ENCODE data around the gene ATOX1. TPM values are rescaled to one million over a fixed set of nuclear protein-coding genes. Genes with fewer than 3 reads are reported as not detected.

ATOX1 gene
- total and polyA plus RNA-seq, 2 of the 8 experiments (the other 6 are each of a cell fraction or from before 2014, with no cell fraction given), result 79.9 to 232 TPM

DNA sequence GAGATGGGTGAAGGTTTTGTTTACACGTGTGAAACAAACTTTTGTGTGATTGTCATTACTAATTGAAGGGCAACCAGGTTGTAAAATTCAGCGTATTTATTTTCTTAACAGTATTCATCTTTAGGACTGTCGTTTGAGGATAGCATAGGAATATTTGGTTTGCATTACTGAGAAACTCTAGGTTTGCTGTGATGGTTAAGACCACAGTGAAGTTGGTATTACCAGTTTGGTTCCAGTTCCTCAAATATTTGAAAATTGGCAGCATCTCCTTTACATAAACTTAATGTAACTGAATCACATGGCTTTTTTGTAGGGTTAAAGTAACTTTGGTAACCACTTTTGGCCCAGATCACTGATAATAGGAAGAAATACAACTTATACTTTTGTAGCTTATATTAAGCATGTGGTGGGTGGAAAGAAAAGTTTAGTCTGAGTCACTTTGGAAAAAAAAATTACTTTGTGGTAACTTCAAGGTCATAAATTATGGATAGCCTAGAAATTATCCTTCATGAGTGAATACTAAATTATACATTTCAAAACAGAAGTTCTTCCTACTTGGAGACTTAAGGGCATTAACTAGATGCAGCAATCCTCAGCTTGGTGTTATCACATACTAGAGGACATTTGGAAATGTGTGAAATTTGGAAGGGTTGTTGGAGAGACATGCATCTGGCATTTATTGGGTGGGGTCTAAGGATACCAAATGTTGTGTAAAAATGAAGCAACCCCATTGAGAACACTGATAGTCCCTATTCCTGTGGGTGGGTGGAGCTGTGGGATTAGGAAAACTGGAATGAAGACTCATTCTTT is 47.2 kb upstream of the ATOX1 start:
- H3K9ac ChIP-seq (replicated peaks in 1 of 4; ENCODE audit: extremely low read depth in 1 of 4, low read depth in 3 of 4, low read length in 3 of 4), result no peak overlapping the region
- FAIRE-seq (no peak), DNase-seq (ENCODE audit: low read depth in 1 of 2, low spot score in 2 of 2) (no peak)
- H2AK5ac ChIP-seq (ENCODE audit: low read depth, low read length), result no peak overlapping the region
- no peak overlapping the region for H3K14ac ChIP-seq (ENCODE audit: insufficient read length)
- H3K27ac ChIP-seq (ENCODE audit: low read depth, low read length), result no peak overlapping the region
- peaks cover 2 to 9% of the 10 kb centered on the region in 2 experiments for H4K20me1 ChIP-seq (replicated peaks in 1 of 2; ENCODE audit: control insufficient read depth in 1 of 2, insufficient read depth in 2 of 2, low read length in 2 of 2)
- no peak overlapping the region for H4K8ac ChIP-seq (ENCODE audit: extremely low read depth, insufficient read depth, low read length)
- ChIA-PET POLR2A (ENCODE audit: partially characterized antibody) (interaction anchor here (0.7 to 1.7 kb wide), 5 partner anchors 9 to 105 kb away, joined by 3 to 7 read pairs (median 4); no protein-coding TSS in a partner anchor), CTCF (ENCODE audit: partially characterized antibody) (interaction anchor here (0.7 to 0.8 kb wide), 2 partner anchors 11 to 100 kb away, joined by 3 read pairs; no protein-coding TSS in a partner anchor)
- no peaks in the 10 kb centered on the region for H3K23me2 ChIP-seq (ENCODE audit: low read depth, low read length)
- no peaks in the 10 kb centered on the region for H3K4me1 ChIP-seq (replicated peaks in 1 of 4; ENCODE audit: control insufficient read depth in 3 of 4, insufficient read depth in 4 of 4, low read length in 3 of 4)
- no peak for TF ChIP-seq TCF12 (IDR thresholded peaks at IDR 0.05; ENCODE audit: low read depth, low read length)
- no peak for TF ChIP-seq MAFK (IDR thresholded peaks at IDR 0.05; ENCODE audit: low read depth, low read length)
- no peak for TF ChIP-seq SIX5 (IDR thresholded peaks at IDR 0.05; ENCODE audit: low read depth, low read length)
- no peak for TF ChIP-seq CBX8 (IDR thresholded peaks at IDR 0.05; ENCODE audit: borderline replicate concordance, low read depth, low read length)
- no peak for TF ChIP-seq POU5F1 (IDR thresholded peaks at IDR 0.05; ENCODE audit: low read depth, low read length)
- no peak for TF ChIP-seq CREB1 (IDR thresholded peaks at IDR 0.05)
- no peak for TF ChIP-seq RNF2 (IDR thresholded peaks at IDR 0.05; ENCODE audit: borderline replicate concordance, low read depth, low read length, missing control alignments, poor library complexity, severe bottlenecking)
- no peaks in the 10 kb centered on the region for H3K9me3 ChIP-seq (ENCODE audit: insufficient read depth in 2 of 2, low read depth in 1 of 2, low read length in 1 of 2)
- H3K27me3 ChIP-seq (replicated peaks in 1 of 4; ENCODE audit: control insufficient read depth in 3 of 4, extremely low read depth in 1 of 4, insufficient read depth in 3 of 4, low read length in 3 of 4), result no peaks in the 10 kb centered on the region
- H4K5ac ChIP-seq (ENCODE audit: insufficient read length, low read depth, low read length), result no peak overlapping the region
- H2AFZ ChIP-seq (ENCODE audit: low read length), result no peak overlapping the region
- no peak overlapping the region for H3K56ac ChIP-seq (replicated peaks; ENCODE audit: insufficient read length, low read depth, low read length)
- H2BK120ac ChIP-seq (replicated peaks; ENCODE audit: low read depth, low read length), result no peak overlapping the region
- no peak overlapping the region for H3K4ac ChIP-seq (replicated peaks; ENCODE audit: insufficient read length, low read depth, low read length)
- no peak overlapping the region for H3K4me2 ChIP-seq (ENCODE audit: insufficient read depth in 1 of 2, low read depth in 2 of 2, low read length in 2 of 2)
- H3K23ac ChIP-seq (ENCODE audit: insufficient read length), result no peak overlapping the region
- peaks cover 19 to 91% (median 47%) of the 10 kb centered on the region in 4 experiments for H3K36me3 ChIP-seq (ENCODE audit: control insufficient read depth in 2 of 4, insufficient read depth in 4 of 4, low read length in 3 of 4)
- H3K79me1 ChIP-seq (ENCODE audit: low read depth, low read length), result 0 out of 2 replicates have a peak, but pooled peaks cover 3% of the 10 kb centered on the region
- H4K91ac ChIP-seq (replicated peaks; ENCODE audit: insufficient read length, low read length), result no peak overlapping the region
- WGBS, 2 experiments (ENCODE audit: extremely low coverage in 1 of 2, insufficient coverage in 1 of 2, insufficient read length in 1 of 2, insufficient replicate concordance in 2 of 2, low coverage in 1 of 2, low lambda C conversion rate in 2 of 2, missing lambda C conversion rate in 1 of 2), result 91% methylated on average over 3 of the region's 3 CpGs; no CpG with 5 or more reads in 1 of the 2 experiments
- peaks cover 0 to 66% of the 10 kb centered on the region in 2 experiments; a peak in 2 of 4 replicates for H3K79me2 ChIP-seq (ENCODE audit: control insufficient read depth in 1 of 2, insufficient read depth in 2 of 2, low read length in 2 of 2)
- no peak overlapping the region for H2BK12ac ChIP-seq (ENCODE audit: low read depth, low read length)
- H2BK20ac ChIP-seq (ENCODE audit: low read length), result no peak overlapping the region
- H2BK15ac ChIP-seq (ENCODE audit: low read length), result no peak overlapping the region
- H3K4me3 ChIP-seq (ENCODE audit: extremely low read depth in 1 of 4, insufficient read depth in 2 of 4, low read depth in 3 of 4, low read length in 4 of 4), result no peak overlapping the region
- no peak overlapping the region for H2BK5ac ChIP-seq (ENCODE audit: low read depth, low read length)
- H3K18ac ChIP-seq (ENCODE audit: extremely low read depth, low read length), result no peak overlapping the region

Data from H1 (cell line).